Endothelial cell of umbilical vein (primary cell): ENCODE measurements around the gene ZNF441.

Experiments used
- CTCF ChIP-seq, 2 donors: IDR thresholded peaks; 1 replicate in 1 of 2; 2 replicates in 1 of 2; pipeline ENCODE4 v1.5.1; 2011; ENCODE audit warnings: low read length in 2 of 2, mild to moderate bottlenecking in 2 of 2, moderate library complexity in 2 of 2, control low read depth in 1 of 2, inconsistent platforms in 1 of 2, low read depth in 1 of 2; ENCODE audit not compliant: insufficient read depth in 1 of 2; ENCODE audit errors: extremely low read depth in 1 of 2
- EZH2 ChIP-seq: IDR thresholded peaks from 2 replicates; pipeline ENCODE4 v1.6.1; 2012; ENCODE audit warnings: borderline replicate concordance, low read depth, mild to moderate bottlenecking, moderate library complexity, low read length, inconsistent platforms; ENCODE audit not compliant: severe bottlenecking
- JUN ChIP-seq: IDR thresholded peaks from 2 replicates; pipeline ENCODE4 v1.6.1; 2011; ENCODE audit warnings: borderline replicate concordance, low read depth; ENCODE audit not compliant: insufficient read length, insufficient read depth
- MAX ChIP-seq: IDR thresholded peaks from 2 replicates; pipeline ENCODE4 v1.6.1; 2011; ENCODE audit not compliant: insufficient read depth, insufficient read length
- MYC ChIP-seq: IDR thresholded peaks from one replicate; pipeline ENCODE4 v1.6.1; 2011; ENCODE audit warnings: mild to moderate bottlenecking, low read depth, low read length
- POLR2A ChIP-seq: IDR thresholded peaks from 2 replicates; pipeline ENCODE4 v1.6.1; 2012; ENCODE audit warnings: low read depth, mild to moderate bottlenecking, control low read depth, low read length
- POLR2AphosphoS5 ChIP-seq: IDR thresholded peaks from 2 replicates; pipeline ENCODE4 v1.6.1; 2012; ENCODE audit warnings: low read depth, mild to moderate bottlenecking, control low read depth, low read length, moderate library complexity; ENCODE audit not compliant: insufficient read depth

GRCh38 chr19:11722414-11722813 is 44.4 kb upstream of the ZNF441 start:
- TF ChIP-seq CTCF (IDR thresholded peaks at IDR 0.05; ENCODE audit: extremely low read depth in 1 of 2, insufficient read depth in 1 of 2, low read depth in 1 of 2, low read length in 2 of 2): no peak
- TF ChIP-seq JUN: no peak
- no peak for TF ChIP-seq POLR2A
- TF ChIP-seq MYC: no peak
- TF ChIP-seq POLR2AphosphoS5: no peak
- no peak for TF ChIP-seq EZH2
- TF ChIP-seq MAX: no peak
